Putamen (tissue), 1 donor: ENCODE data around the gene PDPN.
"Not testable (repeated sequence)": the region's sequence is repeated elsewhere in the genome, so short reads cannot be mapped to it uniquely, and the experiment has no call there.

Experiments
- DNase-seq: peaks from one replicate; pipeline ENCODE4 v3.0.0-alpha.2; 2016; ENCODE audit warnings: low spot score

PDPN gene

GRCh38 chr1:13583595-13583965 lies at the start of gene PDPN:
Gene PDPN (plus strand): TSS chr1:13583832. CDS start chr1:13584034, 202 bp downstream.
- DNase-seq, result no peak

- no peak for DNase-seq
Observed at GRCh38 chr1:13535227-13535626, 48.4 kb upstream of the PDPN start.

- no peak for DNase-seq
Observed at GRCh38 chr1:13536571-13536970, 47.1 kb upstream of the PDPN start.

GRCh38 chr1:13538832-13539231 lies 44.8 kb upstream of the PDPN start:
- no peak for DNase-seq

GRCh38 chr1:13539683-13540082 lies 43.9 kb upstream of the PDPN start:
- DNase-seq, result no peak

- DNase-seq, result peak; percentile 46
Observed at GRCh38 chr1:13540866-13541265, 42.8 kb upstream of the PDPN start.

GRCh38 chr1:13541435-13542215 lies 42.0 kb upstream of the PDPN start:
- no peak for DNase-seq

- peak; percentile 45 for DNase-seq
Observed at GRCh38 chr1:13543451-13544220, 40.0 kb upstream of the PDPN start.

GRCh38 chr1:13544221-13544556 lies 39.4 kb upstream of the PDPN start:
- DNase-seq, result no peak

GRCh38 chr1:13546791-13547190 lies 36.8 kb upstream of the PDPN start:
- DNase-seq, result no peak

- no peak for DNase-seq
Observed at GRCh38 chr1:13548281-13548680, 35.4 kb upstream of the PDPN start.

GRCh38 chr1:13549021-13549420 lies 34.6 kb upstream of the PDPN start:
- DNase-seq, result no peak

- peak; percentile 76 for DNase-seq
Observed at GRCh38 chr1:13549521-13549920, 34.1 kb upstream of the PDPN start.

- no peak for DNase-seq
Observed at GRCh38 chr1:13550663-13551062, 33.0 kb upstream of the PDPN start.

GRCh38 chr1:13554798-13555197 lies 28.8 kb upstream of the PDPN start:
- DNase-seq, result no peak

- no peak for DNase-seq
Observed at GRCh38 chr1:13556224-13556764, 27.3 kb upstream of the PDPN start.

GRCh38 chr1:13560541-13560940 lies 23.1 kb upstream of the PDPN start:
- no peak for DNase-seq

- not testable (repeated sequence) for DNase-seq
Observed at GRCh38 chr1:13562981-13563380, 20.7 kb upstream of the PDPN start.

GRCh38 chr1:13564073-13564472 lies 19.6 kb upstream of the PDPN start:
- DNase-seq, result no peak

GRCh38 chr1:13570435-13570834 lies 13.2 kb upstream of the PDPN start:
- not testable (repeated sequence) for DNase-seq

GRCh38 chr1:13570924-13571323 lies 12.7 kb upstream of the PDPN start:
- DNase-seq, result no peak

GRCh38 chr1:13573586-13573985 lies 10.0 kb upstream of the PDPN start:
- DNase-seq, result no peak

- DNase-seq, result no peak
Observed at GRCh38 chr1:13576926-13577325, 6.7 kb upstream of the PDPN start.
